NCI-H2196 treated with DMSO at 0.1 percent for 48 hours (cell line): ENCODE results near the gene ROR2.
"Not testable (repeated sequence)": the region's sequence is repeated elsewhere in the genome, so short reads cannot be mapped to it uniquely, and the experiment has no call there.

Experiments used
- DNase-seq: peaks from one replicate; lab custom pipeline; 2025; ENCODE audit not compliant: unreplicated experiment; lab: John Stamatoyannopoulos, UW

ROR2 gene

DNA sequence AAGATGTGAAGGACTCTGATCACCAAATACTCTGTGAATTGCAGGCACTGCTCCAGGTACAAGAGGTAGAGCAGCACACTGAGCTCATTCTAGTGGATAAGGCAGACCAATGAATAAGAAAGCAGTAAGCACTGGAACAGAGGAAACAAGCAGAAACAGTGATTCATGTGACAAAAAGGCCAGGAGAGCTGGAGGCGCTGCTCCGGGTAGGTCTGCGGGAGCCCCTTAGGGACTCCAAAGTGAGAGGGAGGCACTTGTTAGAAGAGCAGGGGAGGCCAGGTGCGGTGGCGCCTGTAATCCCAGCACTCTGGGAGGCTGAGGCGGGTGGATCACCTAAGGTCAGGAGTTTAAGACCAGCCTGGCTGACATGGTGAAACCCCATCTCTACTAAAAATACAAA, 294.8 kb downstream of the ROR2 start:
- no peak for DNase-seq

DNA sequence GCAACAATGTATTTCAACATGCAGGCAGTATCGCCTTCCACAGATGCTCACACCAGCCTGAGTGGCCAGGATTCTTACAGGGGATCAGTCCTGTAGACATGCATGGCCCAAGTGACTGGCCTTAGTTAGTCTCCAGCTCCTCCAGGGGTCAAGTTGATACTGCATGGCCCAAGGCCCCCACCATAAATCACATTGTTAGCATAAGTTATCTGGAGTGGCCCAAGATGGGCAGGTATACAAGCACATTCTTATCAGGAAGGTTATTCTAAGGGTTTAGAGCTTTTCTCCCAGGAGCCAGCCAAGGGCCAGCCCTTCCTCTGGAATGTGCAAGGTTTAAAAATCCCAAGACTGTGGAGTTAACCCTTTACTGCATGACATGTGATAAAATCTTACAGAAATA, 295.5 kb downstream of the ROR2 start:
- no peak for DNase-seq

DNA sequence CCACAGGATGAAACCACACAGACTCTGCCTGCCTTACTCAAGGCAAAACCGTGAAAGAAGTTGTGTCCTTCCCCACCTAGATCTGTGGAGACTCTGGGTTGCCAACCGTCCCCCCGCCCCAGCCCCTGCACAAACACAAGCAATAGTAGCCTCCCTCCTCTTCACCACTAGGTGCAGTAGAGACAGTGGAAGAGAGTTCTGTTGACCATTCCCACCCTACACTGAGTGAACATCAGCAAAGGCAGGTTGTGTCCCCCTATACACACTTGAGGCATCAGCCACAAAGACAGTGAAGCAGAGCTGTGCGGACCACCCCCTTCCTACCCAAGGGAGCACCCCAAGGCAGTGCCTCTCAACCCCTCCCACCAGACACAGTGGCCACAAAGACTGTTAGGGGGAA, 302.7 kb downstream of the ROR2 start:
- no peak for DNase-seq

DNA sequence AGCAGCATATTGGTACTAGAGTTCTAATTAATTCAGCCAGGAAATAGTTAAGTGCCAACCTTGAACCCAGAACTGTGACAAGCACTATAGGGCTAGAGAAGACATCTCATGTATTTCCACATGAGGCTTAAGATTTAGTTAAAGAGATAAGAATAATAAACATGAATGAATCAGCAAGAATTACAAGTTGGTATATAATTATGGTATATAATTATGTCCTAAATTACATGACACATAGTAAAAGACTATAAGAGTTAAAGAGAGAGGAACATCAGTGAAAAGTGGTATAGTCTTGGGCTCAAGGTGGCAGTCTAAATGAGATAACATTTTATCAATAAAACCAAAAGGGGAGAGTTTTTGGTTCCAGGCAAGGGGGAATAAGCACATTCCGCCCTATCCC, 303.3 kb downstream of the ROR2 start:
- DNase-seq = no peak

DNA sequence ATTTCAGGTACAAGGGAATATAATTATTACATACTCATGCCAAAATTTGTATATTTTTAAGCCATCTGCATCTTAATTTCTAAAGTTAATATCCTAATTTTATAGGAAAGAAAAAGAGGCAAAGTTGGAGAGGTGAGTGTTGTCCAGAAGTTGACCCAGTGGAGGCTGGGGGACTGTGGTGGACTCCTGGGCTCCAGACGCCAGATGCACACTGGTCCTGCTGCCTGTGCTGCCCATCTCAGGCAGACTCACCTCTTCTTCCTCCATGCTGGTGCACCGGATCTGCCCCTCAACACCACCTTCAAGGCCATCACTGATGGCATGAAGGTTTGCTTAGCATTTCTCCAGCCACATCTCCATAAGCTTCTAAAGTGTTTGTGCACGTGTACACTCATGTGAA, 305.6 kb downstream of the ROR2 start:
- no peak for DNase-seq

DNA sequence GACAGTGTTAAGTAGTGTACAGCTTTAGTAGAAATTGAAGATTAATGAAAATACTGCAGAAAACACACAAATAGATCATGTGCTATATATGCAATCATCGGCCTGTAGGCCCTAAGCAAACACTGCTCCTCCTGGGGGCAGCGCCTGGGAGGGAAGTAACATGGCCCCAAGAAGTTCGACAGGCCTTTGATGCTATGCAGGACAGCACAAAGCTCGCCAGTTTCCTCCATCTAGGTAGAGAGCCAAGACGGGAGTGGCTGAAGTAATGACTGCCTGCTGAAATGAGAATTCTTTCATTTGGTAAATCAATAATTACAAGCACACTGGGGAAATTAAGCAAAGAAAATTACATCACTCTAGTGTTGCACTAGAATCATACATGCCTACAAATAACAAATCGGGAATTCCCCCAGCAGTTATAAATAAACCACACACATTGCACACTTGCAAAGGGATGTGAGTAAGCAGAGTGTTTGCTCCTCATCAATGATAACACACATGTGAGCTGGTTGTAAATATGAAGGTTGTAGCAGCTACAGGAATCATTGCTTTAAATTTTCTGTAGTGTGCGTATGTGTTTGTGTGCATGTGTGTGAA, 306.4 kb downstream of the ROR2 start:
- DNase-seq = no peak

DNA sequence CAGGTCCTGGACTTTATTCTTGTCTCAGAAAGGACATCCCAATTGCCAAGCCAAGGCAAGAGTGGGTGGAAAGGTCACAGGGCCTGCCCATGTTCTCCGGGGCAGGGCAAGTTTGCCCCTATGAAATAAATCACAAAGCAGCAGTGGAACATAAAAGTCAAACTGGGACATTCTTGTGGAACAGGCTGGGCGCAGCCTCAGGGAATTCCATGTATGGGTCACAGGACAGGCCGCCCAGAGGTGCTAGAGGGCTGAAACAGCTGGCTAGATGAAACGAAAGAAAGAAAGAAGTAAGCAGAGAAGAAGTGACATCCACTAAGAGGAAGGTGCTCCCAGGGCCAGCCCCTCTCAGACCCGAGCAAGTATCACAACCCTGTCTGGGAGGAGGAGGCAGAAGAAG, 307.3 kb downstream of the ROR2 start:
- no peak for DNase-seq

DNA sequence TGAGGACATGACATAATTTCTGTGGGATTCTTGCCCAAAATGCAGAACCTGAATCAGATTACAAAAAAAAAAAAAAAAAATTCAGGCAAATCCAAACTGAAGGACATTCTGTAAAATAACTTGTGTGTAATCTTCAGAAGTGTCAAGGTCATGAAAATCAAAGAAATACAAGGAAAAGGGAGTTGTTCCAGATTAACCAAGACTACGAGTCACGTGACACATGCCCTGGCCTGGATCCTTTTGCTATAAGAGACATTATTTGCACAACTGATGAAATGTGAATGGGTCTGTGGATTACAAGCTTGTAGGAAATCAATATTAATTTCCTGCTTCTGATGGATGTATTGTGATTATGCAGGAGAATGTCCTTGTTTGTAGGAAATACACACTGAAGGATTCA, 309.6 kb downstream of the ROR2 start:
- no peak for DNase-seq

DNA sequence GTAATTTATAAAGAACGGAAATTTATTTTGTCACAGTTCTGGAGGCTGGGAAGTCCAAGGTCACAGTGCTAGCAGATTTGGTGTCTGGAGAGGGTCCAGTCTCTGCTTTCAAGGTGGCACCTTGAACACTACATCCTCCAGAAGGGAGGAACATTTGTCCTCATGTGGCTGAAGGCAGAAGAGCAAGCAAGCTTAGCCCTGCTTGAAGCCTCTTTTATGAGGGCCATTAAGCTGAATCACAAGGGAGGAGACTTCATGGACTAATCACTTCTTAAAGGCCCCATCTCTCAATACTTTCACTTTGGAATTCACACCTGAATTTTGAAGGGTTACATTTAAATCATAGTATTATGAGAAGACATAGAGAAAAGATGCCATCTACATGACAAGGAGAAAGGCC, 311.0 kb downstream of the ROR2 start:
- DNase-seq = no peak

DNA sequence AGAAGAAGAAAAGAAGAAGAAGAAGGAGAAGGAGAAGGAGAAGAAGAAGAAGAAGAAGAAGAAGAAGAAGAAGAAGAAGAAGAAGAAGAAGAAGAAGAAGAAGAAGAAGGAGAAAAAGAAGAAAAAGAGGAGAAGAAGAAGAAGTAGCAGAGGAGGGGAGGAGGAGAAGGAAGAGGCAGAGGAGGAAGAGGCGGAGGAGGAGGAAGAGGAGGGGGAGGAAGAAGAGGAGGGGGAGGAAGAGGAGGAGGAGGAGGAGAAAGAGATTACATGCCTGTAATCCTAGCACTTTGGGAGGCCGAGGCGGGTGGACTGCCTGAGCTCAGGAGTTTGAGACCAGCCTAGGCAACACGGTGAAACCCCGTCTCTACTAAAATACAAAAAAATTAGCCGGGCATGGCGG, 315.2 kb downstream of the ROR2 start:
- DNase-seq = not testable (repeated sequence)

DNA sequence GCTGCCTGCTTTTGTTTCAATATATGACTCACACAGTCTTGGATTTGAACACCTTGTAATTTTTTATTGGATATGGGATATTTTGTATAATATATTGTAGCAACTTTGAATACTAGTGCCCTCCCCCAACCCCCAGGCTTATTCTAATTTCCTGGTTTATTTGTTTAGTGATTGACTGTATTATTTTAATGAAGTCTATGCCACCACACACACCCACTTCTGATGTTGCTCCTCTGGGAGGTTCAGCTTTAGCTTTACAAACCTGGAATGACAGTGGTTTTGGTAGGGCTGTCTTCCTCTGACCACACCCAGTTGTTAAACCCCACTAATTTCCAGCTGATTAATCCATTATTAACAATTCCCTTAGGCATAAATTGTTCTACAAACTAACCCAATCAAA, 320.3 kb downstream of the ROR2 start:
- DNase-seq = no peak

DNA sequence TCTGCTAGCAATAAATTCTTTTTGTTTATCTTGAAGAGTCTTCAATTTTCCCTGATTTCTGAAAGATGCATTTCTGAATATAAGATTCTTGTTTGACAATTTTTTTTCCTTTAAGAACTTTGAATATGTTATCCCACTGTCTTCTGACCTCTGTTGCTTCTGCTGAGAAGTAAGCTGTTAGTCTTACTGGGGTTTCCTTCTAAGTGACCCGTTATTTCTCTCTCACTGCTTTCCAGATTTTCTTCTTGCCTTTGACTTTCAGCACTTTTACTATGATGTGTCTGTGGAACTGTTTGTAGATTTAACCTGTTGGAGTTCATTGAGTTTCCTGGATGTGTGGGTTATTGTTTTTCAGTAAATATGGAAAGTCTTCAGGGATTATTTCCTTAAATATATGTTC, 321.1 kb downstream of the ROR2 start:
- DNase-seq = no peak

DNA sequence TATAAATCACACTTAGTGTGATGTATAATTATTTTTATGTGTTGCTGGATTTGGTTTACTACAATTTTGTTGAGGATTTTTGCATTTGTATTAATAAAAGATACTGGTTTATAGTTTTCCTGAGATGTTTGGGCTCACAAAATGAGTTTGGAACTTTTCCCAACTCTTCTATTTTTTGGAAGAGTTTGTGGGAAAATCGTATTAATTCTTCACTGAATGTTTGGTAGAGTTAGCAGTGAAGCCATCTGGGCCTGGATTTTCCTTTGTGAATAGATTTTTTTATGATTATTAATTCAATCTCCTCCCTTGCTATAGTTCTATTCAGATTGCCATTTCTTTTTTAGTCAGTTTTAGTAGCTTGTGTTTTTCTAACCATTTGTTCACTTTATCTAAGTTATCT, 324.7 kb downstream of the ROR2 start:
- no peak for DNase-seq

DNA sequence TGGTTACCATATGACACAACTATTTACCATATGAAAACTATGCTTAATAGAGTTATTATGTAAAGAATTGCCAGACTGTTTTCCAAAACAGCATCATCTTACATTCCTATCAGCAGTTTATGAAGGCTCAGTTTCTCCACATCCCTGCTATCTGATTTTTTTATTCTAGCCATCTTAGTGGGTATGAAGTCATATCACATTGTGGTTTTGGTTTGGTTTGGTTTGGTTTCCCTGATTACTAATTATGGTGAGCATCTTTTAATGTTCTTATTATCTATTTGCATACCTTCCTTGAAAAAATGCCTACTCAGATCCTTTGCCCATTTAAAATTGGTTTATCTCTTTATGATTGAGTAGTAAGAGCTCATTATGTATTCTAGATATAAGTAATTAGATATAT, 327.0 kb downstream of the ROR2 start:
- no peak for DNase-seq

DNA sequence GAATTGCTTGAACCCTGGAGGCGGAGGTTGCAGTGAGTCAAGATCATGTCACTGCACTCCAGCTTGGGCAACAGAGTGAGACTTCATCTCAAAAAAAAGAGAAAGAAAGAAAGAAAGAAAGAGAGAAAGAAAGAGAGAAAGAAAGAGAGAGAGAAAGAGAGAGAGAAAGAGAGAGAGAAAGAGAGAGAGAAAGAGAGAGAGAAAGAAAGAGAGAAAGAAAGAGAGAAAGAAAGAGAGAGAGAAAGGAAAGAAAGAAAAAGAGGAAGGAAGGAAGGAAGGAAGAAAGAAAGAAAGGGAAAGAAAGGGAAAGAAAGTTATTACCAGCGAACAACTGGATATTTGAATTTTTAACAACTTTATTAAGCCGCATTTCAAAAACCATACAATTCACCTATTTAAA, 327.9 kb downstream of the ROR2 start:
- DNase-seq = not testable (repeated sequence)

DNA sequence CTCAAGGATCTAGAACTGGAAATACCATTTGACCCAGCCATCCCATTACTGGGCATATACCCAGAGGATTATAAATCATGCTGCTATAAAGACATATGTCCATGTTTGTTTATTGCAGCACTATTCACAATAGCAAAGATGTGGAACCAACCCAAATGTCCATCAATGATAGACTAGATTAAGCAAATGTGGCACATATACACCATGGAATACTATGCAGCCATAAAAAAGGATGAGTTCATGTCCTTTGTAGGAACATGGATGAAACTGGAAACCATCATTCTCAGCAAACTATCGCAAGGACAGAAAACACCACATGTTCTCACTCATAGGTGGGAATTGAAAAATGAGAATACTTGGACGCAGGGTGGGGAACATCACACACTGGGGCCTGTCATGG, 336.0 kb downstream of the ROR2 start:
- DNase-seq = not testable (repeated sequence)

DNA sequence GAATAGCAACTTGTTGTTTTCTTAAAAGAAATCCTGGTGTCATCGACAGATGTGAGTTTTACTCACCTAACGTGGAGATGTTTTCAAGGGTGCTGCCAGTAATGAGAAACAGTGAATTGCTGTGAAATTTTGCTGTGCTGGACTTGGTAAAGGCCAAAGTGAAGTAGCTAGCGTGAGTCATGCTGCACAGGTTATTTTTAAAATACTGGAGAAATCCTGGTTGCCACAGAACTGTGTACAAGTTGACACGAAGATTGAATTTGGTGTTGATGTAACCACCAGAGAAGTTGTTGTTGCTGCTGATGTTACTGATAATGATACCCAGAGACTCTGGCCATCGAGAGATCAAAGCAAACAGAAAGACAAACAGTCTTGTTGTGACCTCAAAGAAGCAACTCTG, 338.4 kb downstream of the ROR2 start:
- no peak for DNase-seq

DNA sequence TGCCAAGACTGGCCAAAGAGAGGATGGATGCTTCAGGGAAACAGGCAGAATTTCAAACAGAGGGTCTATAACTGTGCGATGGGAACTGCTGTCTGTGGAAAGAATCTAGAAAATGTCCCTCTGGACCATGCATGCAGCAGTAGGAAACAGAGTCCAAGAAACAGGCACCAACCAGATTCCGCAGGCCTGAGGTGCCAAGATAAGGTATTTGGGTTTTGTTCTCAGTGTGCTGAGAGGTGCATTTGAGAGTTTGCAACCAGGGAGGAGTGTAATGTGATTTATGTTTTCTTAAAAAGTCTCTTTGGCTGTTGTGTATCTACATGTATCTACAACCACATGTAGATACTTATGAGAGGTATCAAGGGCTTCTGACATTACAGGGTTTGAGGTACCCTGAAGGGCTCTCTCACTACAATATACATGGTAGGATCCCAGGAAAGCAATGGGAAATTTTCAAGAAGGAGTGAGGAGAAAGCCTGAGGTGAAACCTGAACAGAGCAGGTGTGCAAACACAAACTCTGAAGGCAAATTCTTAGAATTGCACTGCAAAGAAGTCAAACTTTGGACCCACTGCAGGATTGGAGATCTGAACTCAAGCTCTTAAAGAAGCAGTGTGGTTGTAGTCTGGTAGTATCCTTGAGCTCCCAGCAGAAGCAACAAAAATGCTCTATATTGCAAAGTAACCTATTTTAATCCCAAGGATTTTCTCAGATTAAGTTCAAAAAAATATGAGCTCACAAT, 343.6 kb downstream of the ROR2 start:
- DNase-seq = no peak

DNA sequence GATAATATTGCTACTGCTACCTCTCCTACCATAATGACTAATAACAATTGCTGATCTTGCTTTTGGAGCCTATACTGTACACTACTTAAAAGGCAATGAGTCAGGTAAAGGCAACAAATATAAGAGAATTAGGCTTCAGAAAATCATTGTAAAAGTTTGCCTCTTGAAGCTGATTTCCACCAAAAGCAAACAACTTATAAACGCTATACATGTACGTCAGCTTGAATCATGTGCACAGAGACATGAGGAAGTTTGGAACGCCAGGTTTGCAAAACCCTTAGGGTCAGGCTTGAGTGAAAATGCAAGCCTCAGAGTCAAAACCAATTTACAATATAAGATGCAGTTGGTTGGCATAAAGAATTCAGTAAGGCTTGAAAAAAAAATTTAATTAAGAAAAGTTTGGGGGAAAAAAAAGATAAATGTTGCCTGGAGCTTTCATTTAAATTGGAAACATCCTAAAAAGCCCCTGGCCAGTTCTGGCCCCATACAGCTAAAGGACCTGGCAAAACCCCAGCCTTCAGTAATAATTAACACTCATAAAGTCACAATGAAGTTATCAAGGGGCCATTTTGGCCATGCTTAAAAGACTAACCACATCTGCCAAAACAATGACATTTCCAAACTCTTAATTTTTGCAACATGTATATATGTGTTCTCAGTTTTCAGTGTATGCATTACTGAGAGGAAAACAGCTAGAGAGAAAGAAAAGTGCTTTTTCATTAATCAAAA, 345.4 kb downstream of the ROR2 start:
- DNase-seq = no peak

DNA sequence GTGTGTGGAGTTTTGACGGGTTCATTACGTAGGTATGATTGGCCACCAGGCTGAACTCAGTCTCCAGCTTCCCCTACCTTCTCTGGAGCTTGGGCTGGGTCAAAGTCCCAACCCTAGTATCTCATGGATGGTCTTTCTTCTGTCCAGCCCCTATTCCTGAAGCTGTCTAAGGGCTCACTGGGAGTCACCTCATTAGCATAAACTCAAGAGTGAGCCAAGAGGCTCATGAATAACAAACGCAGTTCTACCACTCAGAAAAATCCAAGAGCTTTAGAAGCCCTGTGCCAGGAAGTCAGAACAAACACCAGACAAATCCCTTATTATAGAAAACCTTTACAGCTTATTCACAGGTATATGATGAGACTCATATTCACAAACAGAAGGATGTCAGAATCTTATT, 346.1 kb downstream of the ROR2 start:
- no peak for DNase-seq

DNA sequence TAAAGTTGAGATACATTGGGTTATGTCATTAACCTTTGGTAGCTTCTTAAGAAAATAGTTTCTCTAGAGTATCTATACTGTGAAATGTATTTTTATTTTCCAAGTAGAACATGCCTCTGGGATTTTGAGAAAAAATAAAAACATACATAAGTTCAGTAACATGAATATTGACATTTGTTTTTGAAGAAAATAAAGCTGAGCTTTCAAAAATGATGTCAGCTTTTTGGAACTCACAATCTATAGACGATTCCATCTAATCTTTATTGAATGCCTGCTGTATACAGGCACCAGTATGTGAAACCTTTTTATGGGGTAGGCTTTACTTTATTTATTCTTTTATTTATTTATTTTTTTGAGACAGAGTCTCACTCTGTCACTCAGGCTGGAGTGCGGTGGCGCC, 350.5 kb downstream of the ROR2 start:
- DNase-seq = no peak

DNA sequence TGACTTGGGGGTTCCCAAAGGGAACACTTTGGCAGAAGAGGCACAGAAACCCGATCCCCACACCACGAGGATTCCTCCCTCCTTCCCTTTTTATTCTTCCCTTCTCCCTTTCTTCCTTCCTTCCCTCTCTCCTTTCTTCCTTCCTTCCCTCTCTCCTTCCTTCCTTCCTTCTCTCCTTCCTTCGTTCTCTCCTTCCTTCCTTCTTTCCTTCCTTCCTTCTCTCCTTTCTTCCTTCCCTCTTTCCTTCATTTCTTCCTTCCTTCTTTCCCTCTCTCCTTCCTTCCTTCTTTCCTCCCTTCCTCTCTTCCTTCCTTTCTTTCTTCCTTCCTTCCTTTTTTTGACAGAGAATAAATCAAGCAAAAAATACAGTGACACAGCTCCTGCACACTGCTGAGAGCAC, 358.4 kb downstream of the ROR2 start:
- DNase-seq = no peak
